ENCODE data around the gene RAB10.

DNA sequence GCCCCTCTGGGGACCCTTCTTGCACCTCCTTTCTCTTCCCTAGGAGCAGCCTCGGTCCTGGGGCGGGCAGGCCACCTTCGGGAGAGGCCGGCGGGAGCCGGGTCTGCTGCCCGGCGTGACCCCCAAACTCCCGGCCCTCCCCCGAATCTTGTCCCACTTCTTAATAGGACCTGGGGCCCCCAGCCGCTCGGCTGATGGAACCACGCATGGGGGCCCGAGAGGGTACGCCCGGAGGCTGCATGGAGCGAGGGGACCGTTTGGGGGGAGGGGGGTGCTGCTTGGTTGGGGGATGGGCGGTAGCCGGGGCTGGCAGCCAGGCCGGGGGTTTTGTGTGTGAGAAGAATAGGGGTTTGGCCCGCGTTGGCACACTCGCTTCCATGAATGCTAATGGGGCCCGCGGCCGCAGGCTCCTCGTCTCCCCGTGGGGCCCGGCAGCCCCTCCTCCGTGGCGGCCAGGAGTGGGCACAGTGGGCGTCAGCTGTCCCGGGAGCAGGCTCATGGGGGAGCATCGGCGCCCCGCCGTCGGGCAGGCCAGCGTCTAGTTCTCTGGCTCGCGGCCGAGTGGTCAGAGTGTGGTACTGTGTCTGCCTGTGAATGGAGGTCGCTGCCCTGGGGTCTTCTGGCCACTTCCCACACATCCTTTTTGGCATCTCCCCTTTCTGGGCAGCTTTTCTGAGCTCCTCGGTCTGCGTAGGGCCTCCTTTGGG lies 140.0 kb downstream of the RAB10 start:
- TF ChIP-seq SIN3A (IDR thresholded peaks at IDR 0.05; ENCODE audit: low read depth): no peak
- TF ChIP-seq, protein P1, sequence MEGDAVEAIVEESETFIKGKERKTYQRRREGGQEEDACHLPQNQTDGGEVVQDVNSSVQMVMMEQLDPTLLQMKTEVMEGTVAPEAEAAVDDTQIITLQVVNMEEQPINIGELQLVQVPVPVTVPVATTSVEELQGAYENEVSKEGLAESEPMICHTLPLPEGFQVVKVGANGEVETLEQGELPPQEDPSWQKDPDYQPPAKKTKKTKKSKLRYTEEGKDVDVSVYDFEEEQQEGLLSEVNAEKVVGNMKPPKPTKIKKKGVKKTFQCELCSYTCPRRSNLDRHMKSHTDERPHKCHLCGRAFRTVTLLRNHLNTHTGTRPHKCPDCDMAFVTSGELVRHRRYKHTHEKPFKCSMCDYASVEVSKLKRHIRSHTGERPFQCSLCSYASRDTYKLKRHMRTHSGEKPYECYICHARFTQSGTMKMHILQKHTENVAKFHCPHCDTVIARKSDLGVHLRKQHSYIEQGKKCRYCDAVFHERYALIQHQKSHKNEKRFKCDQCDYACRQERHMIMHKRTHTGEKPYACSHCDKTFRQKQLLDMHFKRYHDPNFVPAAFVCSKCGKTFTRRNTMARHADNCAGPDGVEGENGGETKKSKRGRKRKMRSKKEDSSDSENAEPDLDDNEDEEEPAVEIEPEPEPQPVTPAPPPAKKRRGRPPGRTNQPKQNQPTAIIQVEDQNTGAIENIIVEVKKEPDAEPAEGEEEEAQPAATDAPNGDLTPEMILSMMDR (IDR thresholded peaks at IDR 0.05 in 2 of 3, conservative IDR thresholded peaks at IDR 0.05 in 1 of 3; ENCODE audit: borderline replicate concordance in 1 of 3, insufficient read depth in 1 of 3, low read depth in 2 of 3, low read length in 2 of 3): no peak
- TF ChIP-seq, protein P2, sequence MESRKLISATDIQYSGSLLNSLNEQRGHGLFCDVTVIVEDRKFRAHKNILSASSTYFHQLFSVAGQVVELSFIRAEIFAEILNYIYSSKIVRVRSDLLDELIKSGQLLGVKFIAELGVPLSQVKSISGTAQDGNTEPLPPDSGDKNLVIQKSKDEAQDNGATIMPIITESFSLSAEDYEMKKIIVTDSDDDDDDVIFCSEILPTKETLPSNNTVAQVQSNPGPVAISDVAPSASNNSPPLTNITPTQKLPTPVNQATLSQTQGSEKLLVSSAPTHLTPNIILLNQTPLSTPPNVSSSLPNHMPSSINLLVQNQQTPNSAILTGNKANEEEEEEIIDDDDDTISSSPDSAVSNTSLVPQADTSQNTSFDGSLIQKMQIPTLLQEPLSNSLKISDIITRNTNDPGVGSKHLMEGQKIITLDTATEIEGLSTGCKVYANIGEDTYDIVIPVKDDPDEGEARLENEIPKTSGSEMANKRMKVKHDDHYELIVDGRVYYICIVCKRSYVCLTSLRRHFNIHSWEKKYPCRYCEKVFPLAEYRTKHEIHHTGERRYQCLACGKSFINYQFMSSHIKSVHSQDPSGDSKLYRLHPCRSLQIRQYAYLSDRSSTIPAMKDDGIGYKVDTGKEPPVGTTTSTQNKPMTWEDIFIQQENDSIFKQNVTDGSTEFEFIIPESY (IDR thresholded peaks at IDR 0.05; ENCODE audit: extremely low read depth, insufficient replicate concordance, low read length): no peak
- no peak for TF ChIP-seq EZH2phosphoT487 (IDR thresholded peaks at IDR 0.05; ENCODE audit: borderline replicate concordance)
- TF ChIP-seq SP1 (IDR thresholded peaks at IDR 0.05; ENCODE audit: low read depth): no peak
- no peak for TF ChIP-seq JUND (IDR thresholded peaks at IDR 0.05)
- no peak for TF ChIP-seq ATF3 (IDR thresholded peaks at IDR 0.05)
- no peak for TF ChIP-seq MAX (IDR thresholded peaks at IDR 0.05)
- TF ChIP-seq RAD21 (IDR thresholded peaks at IDR 0.05; ENCODE audit: low read depth): no peak
- TF ChIP-seq EZH2 (IDR thresholded peaks at IDR 0.05): no peak

Measured in HCT116 (cell line).